GM12874 (cell line): Measurements from ENCODE around the gene MAG.

Experiments
- CTCF ChIP-seq: IDR thresholded peaks from 2 replicates; pipeline ENCODE4 v1.5.1; 2011; ENCODE audit warnings: low read depth, mild to moderate bottlenecking, control low read depth, low read length, moderate library complexity; ENCODE audit not compliant: insufficient read depth

MAG gene

GRCh38 chr19:35306473-35307246, 14.7 kb downstream of the MAG start:
- TF ChIP-seq CTCF, result peak; percentile 60

GRCh38 chr19:35307931-35308330, 16.0 kb downstream of the MAG start:
- TF ChIP-seq CTCF, result no peak

GRCh38 chr19:35308910-35309309, 16.9 kb downstream of the MAG start:
- TF ChIP-seq CTCF, result no peak

- no peak for TF ChIP-seq CTCF
Measured at GRCh38 chr19:35309481-35310279, 17.7 kb downstream of the MAG start.

GRCh38 chr19:35310331-35310730, 18.4 kb downstream of the MAG start:
- TF ChIP-seq CTCF, result no peak

- TF ChIP-seq CTCF, result no peak
Measured at GRCh38 chr19:35310811-35311465, 19.0 kb downstream of the MAG start.

GRCh38 chr19:35311901-35312665, 20.1 kb downstream of the MAG start:
- TF ChIP-seq CTCF, result no peak
